A549 (cell line): Measurements from ENCODE around the gene IL17RA.
"Not testable (repeated sequence)": the region's sequence is repeated elsewhere in the genome, so short reads cannot be mapped to it uniquely, and the experiment has no call there.

Experiments used
- CBX8 ChIP-seq: fragments of 200-600 bp; sonication (generic); IDR thresholded peaks from 2 replicates; pipeline ENCODE4 v1.6.1; 2016
- ESRRA ChIP-seq: fragments of 150-350 bp; IDR thresholded peaks from 2 replicates; pipeline ENCODE4 v1.6.1; 2014; ENCODE audit warnings: mild to moderate bottlenecking, low read length, borderline replicate concordance
- POLR2A ChIP-seq: IDR thresholded peaks from 2 replicates; pipeline ENCODE4 v1.6.1; 2012; ENCODE audit warnings: mild to moderate bottlenecking, low read length
- TP53 ChIP-seq: fragments of 250-450 bp; sonication (Bioruptor Pico); IDR thresholded peaks from 2 replicates; pipeline ENCODE4 v1.5.0; 2021; ENCODE audit warnings: mild to moderate bottlenecking, moderate library complexity
- TF ChIP-seq, protein P1 (sequence below): fragments of >200 bp; sonication (Bioruptor Twin); formaldehyde crosslinking; IDR thresholded peaks from 3 replicates; pipeline ENCODE4 v1.5.1; 2016
- TF ChIP-seq, protein P2 (sequence below): IDR thresholded peaks from 2 replicates; pipeline ENCODE4 v1.6.1; 2012

DNA sequence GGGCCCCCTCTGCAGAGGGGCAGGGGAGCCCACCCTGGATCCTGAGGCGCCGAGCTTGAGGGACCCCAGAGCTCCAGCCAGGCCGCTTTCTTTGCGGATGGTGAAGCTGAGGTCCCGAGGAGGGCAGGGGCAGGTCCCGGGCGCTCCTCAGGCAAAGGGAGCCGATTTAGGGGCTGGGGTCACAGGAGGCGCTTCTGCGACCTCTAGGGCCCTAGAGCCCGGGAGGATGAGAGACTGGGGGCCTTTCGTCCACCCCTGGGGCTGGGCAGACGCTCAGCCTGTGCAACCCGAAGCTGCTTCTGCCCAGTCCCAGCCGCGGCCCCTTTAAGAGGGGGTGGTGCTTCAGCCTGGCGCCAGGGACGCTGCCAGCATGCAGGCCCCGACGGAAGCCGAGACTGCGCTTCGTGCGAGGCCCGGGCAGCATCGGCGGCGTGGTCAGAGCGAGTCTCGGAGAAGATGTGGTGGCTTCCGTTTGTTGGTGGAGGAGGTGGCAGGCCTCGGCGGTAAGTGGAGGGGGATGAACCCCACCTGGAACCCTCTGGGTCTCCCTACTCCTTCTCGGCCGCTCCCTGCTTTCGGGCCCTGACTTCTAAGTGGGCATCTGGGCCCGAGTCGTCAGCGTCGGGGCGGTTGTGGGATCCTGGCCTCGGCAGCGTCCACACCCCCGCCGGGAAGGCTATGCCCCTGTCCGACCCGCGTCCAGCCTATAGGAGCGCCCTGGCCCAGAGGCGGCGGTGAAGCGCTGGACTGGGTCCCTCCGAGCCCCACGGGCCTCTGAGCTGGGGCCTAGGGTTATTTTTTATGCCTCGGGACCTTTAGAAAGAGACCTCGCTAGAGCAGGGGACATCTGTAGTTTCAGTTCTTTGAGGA, 47.7 kb upstream of the IL17RA start:
- TF ChIP-seq ESRRA; POLR2A; CBX8; TP53 (CRISPR knock-in tag): not testable (repeated sequence)
- TF ChIP-seq, protein P1, sequence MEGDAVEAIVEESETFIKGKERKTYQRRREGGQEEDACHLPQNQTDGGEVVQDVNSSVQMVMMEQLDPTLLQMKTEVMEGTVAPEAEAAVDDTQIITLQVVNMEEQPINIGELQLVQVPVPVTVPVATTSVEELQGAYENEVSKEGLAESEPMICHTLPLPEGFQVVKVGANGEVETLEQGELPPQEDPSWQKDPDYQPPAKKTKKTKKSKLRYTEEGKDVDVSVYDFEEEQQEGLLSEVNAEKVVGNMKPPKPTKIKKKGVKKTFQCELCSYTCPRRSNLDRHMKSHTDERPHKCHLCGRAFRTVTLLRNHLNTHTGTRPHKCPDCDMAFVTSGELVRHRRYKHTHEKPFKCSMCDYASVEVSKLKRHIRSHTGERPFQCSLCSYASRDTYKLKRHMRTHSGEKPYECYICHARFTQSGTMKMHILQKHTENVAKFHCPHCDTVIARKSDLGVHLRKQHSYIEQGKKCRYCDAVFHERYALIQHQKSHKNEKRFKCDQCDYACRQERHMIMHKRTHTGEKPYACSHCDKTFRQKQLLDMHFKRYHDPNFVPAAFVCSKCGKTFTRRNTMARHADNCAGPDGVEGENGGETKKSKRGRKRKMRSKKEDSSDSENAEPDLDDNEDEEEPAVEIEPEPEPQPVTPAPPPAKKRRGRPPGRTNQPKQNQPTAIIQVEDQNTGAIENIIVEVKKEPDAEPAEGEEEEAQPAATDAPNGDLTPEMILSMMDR: not testable (repeated sequence)
- TF ChIP-seq, protein P2, sequence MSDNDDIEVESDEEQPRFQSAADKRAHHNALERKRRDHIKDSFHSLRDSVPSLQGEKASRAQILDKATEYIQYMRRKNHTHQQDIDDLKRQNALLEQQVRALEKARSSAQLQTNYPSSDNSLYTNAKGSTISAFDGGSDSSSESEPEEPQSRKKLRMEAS: peak; percentile 13; the same call in 1 of the 2 replicates
